ENCODE measurements around the gene RHOB. TPM values are rescaled to one million over a fixed set of nuclear protein-coding genes. Genes with fewer than 3 reads are reported as not detected.
A peak's percentile ranks its signal among the peaks of the same experiment; 100 is the strongest.

The RHOB gene
- total and polyA plus RNA-seq, 4 donors, result 82.6 to 634 (median 160) TPM

DNA sequence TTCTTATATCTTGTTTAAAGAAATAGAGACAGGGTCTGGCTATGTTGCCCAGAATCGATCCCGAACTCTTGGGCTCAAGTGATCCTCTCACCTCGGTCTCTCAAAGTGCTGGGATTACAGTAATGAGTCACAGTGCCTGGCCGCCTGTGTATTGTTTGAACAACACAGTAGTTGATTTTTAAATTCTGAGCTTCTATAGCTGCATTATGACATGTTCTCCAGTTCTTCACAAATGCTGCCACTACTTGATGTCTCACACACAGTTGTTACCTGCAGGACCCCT, 7.7 kb upstream of the RHOB start:
- peak overlapping the region; percentile 73 to 86 for H3K27ac ChIP-seq (ENCODE audit: low read depth in 1 of 2, low read length in 2 of 2)
- no peaks in the 10 kb centered on the region for H3K36me3 ChIP-seq (ENCODE audit: control insufficient read depth in 4 of 4, insufficient read depth in 3 of 4, low read depth in 1 of 4, low read length in 3 of 4)
- no peak overlapping the region for H3K4me3 ChIP-seq (ENCODE audit: low read depth in 1 of 3, low read length in 3 of 3)
- 71% methylated on average over 4 of the region's 4 CpGs for WGBS
- H3K9ac ChIP-seq (ENCODE audit: low read depth in 1 of 2, low read length in 2 of 2), result peak overlapping the region in 1 of 2 donors; percentile 64
- H3K4me1 ChIP-seq (ENCODE audit: control insufficient read depth in 4 of 4, insufficient read depth in 4 of 4, low read length in 3 of 4), result peaks cover 3 to 26% (median 8%) of the 10 kb centered on the region in 4 donors
- no peaks in the 10 kb centered on the region for H3K27me3 ChIP-seq (ENCODE audit: control insufficient read depth in 4 of 4, insufficient read depth in 4 of 4, low read length in 3 of 4)
- TF ChIP-seq RXRA (IDR thresholded peaks at IDR 0.05) (no peak), FOXA1 (IDR thresholded peaks at IDR 0.05) (no peak), HNF4G (IDR thresholded peaks at IDR 0.05) (no peak), FOXA2 (IDR thresholded peaks at IDR 0.05) (no peak), CTCF (IDR thresholded peaks at IDR 0.05; ENCODE audit: low read depth, low read length, missing input control) (no peak), HNF4A (conservative IDR thresholded peaks at IDR 0.05) (no peak), SP1 (IDR thresholded peaks at IDR 0.05) (no peak), JUND (IDR thresholded peaks at IDR 0.05) (no peak), MAX (IDR thresholded peaks at IDR 0.05) (no peak), YY1 (IDR thresholded peaks at IDR 0.05) (no peak), EGR1 (IDR thresholded peaks at IDR 0.05; ENCODE audit: low read depth in 2 of 2) (no peak), NR2F2 (IDR thresholded peaks at IDR 0.05) (no peak)
- TF ChIP-seq, protein P1, sequence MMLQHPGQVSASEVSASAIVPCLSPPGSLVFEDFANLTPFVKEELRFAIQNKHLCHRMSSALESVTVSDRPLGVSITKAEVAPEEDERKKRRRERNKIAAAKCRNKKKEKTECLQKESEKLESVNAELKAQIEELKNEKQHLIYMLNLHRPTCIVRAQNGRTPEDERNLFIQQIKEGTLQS (IDR thresholded peaks at IDR 0.05), result no peak
- TF ChIP-seq, protein P2, sequence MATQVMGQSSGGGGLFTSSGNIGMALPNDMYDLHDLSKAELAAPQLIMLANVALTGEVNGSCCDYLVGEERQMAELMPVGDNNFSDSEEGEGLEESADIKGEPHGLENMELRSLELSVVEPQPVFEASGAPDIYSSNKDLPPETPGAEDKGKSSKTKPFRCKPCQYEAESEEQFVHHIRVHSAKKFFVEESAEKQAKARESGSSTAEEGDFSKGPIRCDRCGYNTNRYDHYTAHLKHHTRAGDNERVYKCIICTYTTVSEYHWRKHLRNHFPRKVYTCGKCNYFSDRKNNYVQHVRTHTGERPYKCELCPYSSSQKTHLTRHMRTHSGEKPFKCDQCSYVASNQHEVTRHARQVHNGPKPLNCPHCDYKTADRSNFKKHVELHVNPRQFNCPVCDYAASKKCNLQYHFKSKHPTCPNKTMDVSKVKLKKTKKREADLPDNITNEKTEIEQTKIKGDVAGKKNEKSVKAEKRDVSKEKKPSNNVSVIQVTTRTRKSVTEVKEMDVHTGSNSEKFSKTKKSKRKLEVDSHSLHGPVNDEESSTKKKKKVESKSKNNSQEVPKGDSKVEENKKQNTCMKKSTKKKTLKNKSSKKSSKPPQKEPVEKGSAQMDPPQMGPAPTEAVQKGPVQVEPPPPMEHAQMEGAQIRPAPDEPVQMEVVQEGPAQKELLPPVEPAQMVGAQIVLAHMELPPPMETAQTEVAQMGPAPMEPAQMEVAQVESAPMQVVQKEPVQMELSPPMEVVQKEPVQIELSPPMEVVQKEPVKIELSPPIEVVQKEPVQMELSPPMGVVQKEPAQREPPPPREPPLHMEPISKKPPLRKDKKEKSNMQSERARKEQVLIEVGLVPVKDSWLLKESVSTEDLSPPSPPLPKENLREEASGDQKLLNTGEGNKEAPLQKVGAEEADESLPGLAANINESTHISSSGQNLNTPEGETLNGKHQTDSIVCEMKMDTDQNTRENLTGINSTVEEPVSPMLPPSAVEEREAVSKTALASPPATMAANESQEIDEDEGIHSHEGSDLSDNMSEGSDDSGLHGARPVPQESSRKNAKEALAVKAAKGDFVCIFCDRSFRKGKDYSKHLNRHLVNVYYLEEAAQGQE (IDR thresholded peaks at IDR 0.05), result no peak
- TF ChIP-seq, protein P3, sequence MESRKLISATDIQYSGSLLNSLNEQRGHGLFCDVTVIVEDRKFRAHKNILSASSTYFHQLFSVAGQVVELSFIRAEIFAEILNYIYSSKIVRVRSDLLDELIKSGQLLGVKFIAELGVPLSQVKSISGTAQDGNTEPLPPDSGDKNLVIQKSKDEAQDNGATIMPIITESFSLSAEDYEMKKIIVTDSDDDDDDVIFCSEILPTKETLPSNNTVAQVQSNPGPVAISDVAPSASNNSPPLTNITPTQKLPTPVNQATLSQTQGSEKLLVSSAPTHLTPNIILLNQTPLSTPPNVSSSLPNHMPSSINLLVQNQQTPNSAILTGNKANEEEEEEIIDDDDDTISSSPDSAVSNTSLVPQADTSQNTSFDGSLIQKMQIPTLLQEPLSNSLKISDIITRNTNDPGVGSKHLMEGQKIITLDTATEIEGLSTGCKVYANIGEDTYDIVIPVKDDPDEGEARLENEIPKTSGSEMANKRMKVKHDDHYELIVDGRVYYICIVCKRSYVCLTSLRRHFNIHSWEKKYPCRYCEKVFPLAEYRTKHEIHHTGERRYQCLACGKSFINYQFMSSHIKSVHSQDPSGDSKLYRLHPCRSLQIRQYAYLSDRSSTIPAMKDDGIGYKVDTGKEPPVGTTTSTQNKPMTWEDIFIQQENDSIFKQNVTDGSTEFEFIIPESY (IDR thresholded peaks at IDR 0.05), result no peak
- DNase-seq (ENCODE audit: low spot score), result peak; percentile 19
- no peaks in the 10 kb centered on the region for H3K9me3 ChIP-seq (ENCODE audit: control insufficient read depth in 4 of 4, low read length in 3 of 4)

- H3K36me3 ChIP-seq (ENCODE audit: control insufficient read depth in 4 of 4, insufficient read depth in 3 of 4, low read depth in 1 of 4, low read length in 3 of 4), result no peaks in the 10 kb centered on the region
- no peaks in the 10 kb centered on the region for H3K9me3 ChIP-seq (ENCODE audit: control insufficient read depth in 4 of 4, low read length in 3 of 4)
- peak overlapping the region; percentile 73 to 86 for H3K27ac ChIP-seq (ENCODE audit: low read depth in 1 of 2, low read length in 2 of 2)
- 70% methylated on average over 5 of the region's 5 CpGs for WGBS
- H3K27me3 ChIP-seq (ENCODE audit: control insufficient read depth in 4 of 4, insufficient read depth in 4 of 4, low read length in 3 of 4), result no peaks in the 10 kb centered on the region
- H3K4me1 ChIP-seq (ENCODE audit: control insufficient read depth in 4 of 4, insufficient read depth in 4 of 4, low read length in 3 of 4), result peaks cover 1 to 28% (median 9%) of the 10 kb centered on the region in 4 donors
- peak; percentile 24 for DNase-seq (ENCODE audit: low spot score)
- H3K4me3 ChIP-seq (ENCODE audit: low read depth in 1 of 3, low read length in 3 of 3), result no peak overlapping the region
- peak overlapping the region in 1 of 2 donors; percentile 64 for H3K9ac ChIP-seq (ENCODE audit: low read depth in 1 of 2, low read length in 2 of 2)
- peak in 1 of 2 donors; percentile 65 for TF ChIP-seq RAD21 (IDR thresholded peaks at IDR 0.05)
- no peak for TF ChIP-seq YY1 (IDR thresholded peaks at IDR 0.05)
- peak in 1 of 2 donors; percentile 13 for TF ChIP-seq JUND (IDR thresholded peaks at IDR 0.05)
- TF ChIP-seq HNF4G (IDR thresholded peaks at IDR 0.05), result no peak
- no peak for TF ChIP-seq GABPA (IDR thresholded peaks at IDR 0.05 in 1 of 2, conservative IDR thresholded peaks at IDR 0.05 in 1 of 2)
- TF ChIP-seq, protein P2 (IDR thresholded peaks at IDR 0.05), result no peak
- TF ChIP-seq, protein P1 (IDR thresholded peaks at IDR 0.05), result peak; percentile 38
- TF ChIP-seq FOXA1 (IDR thresholded peaks at IDR 0.05), result no peak
- no peak for TF ChIP-seq MAX (IDR thresholded peaks at IDR 0.05)
- TF ChIP-seq HNF4A (conservative IDR thresholded peaks at IDR 0.05), result no peak
- TF ChIP-seq EGR1 (IDR thresholded peaks at IDR 0.05; ENCODE audit: low read depth in 2 of 2), result no peak
- TF ChIP-seq, protein P3 (IDR thresholded peaks at IDR 0.05), result no peak
- TF ChIP-seq NR2F2 (IDR thresholded peaks at IDR 0.05), result no peak
- TF ChIP-seq RXRA (IDR thresholded peaks at IDR 0.05), result peak; percentile 10 to 36
Observed at GRCh38 chr2:20439503-20439902, 7.4 kb upstream of the RHOB start.

All from liver (tissue), 9 donors.